Suprapubic skin (tissue), 4 donors: Measurements from ENCODE around the gene AMOTL1. TPM values are rescaled to one million over a fixed set of nuclear protein-coding genes. Genes with fewer than 3 reads are reported as not detected.
"Not testable (repeated sequence)": the region's sequence is repeated elsewhere in the genome, so short reads cannot be mapped to it uniquely, and the experiment has no call there.

Source experiments
- DNase-seq, 2 donors: peaks; one replicate each; pipeline ENCODE4 v3.0.0-alpha.2; 2019; ENCODE audit warnings: low spot score in 2 of 2
- H3K27ac ChIP-seq: fragments of 200-600 bp; sonication (generic); one replicate; pipeline ENCODE4 v1.5.1; 2019
- H3K27me3 ChIP-seq: fragments of 200-600 bp; sonication (generic); one replicate; pipeline ENCODE4 v1.5.1; 2019
- H3K36me3 ChIP-seq: fragments of 200-600 bp; sonication (generic); one replicate; pipeline ENCODE4 v1.5.1; 2019
- H3K4me1 ChIP-seq: fragments of 200-600 bp; sonication (generic); one replicate; pipeline ENCODE4 v1.5.1; 2019
- H3K4me3 ChIP-seq: fragments of 200-600 bp; sonication (generic); one replicate; pipeline ENCODE4 v1.5.1; 2019; ENCODE audit warnings: mild to moderate bottlenecking
- H3K9me3 ChIP-seq: fragments of 200-600 bp; sonication (generic); one replicate; pipeline ENCODE4 v1.5.1; 2019
- CTCF ChIP-seq, 2 donors: fragments of 200-600 bp in 1 of 2; fragments of 450-650 bp in 1 of 2; sonication (generic) in 1 of 2; IDR thresholded peaks; one replicate each; pipeline ENCODE4 v1.5.1; 2016 to 2019; ENCODE audit warnings: antibody characterized with exemption in 2 of 2, mild to moderate bottlenecking in 1 of 2, moderate library complexity in 1 of 2
- EP300 ChIP-seq: sonication (generic); formaldehyde crosslinking; IDR thresholded peaks from one replicate; pipeline ENCODE4 v1.6.1; 2017; ENCODE audit warnings: antibody characterized with exemption
- POLR2A ChIP-seq, 2 donors: fragments of 450-650 bp; IDR thresholded peaks; one replicate each; pipeline ENCODE4 v1.6.1; 2017; ENCODE audit warnings: antibody characterized with exemption in 2 of 2, mild to moderate bottlenecking in 2 of 2, moderate library complexity in 2 of 2
- POLR2AphosphoS5 ChIP-seq, 3 donors: sonication (generic); formaldehyde crosslinking; IDR thresholded peaks; one replicate each; pipeline ENCODE4 v1.6.1; 2017; ENCODE audit warnings: antibody characterized with exemption in 3 of 3
- WGBS: methylation state at CpG from one replicate; pipeline ENCODE4 v1.1.5; 2018; 5-methylcytosine and 5-hydroxymethylcytosine counted together
- total RNA-seq, 4 donors: library from RNA; depleted of rRNA; stranded (reverse); fragments of >200 nt; gene quantifications; one replicate each; pipeline ENCODE4 v1.1.0, GENCODE V29; 2016

AMOTL1 gene
- total RNA-seq, 4 donors from 2014 or later: 69.7 to 86.9 (median 79.4) TPM

- no peaks in the 10 kb centered on the region for H3K27me3 ChIP-seq
- H3K4me1 ChIP-seq: peaks cover 43% of the 10 kb centered on the region
- peak overlapping the region; percentile 3 for H3K27ac ChIP-seq
- no peaks in the 10 kb centered on the region for H3K9me3 ChIP-seq
- H3K36me3 ChIP-seq: peaks cover 26% of the 10 kb centered on the region
- TF ChIP-seq POLR2A (IDR thresholded peaks at IDR 0.05) (no peak), CTCF (IDR thresholded peaks at IDR 0.05) (no peak), EP300 (no peak), POLR2AphosphoS5 (IDR thresholded peaks at IDR 0.05) (no peak)
- no peak overlapping the region for H3K4me3 ChIP-seq
- DNase-seq: no peak
These were observed 35.3 kb downstream of the AMOTL1 start for GRCh38 chr11:94803491-94803890.

GRCh38 chr11:94804874-94805273, 36.7 kb downstream of the AMOTL1 start:
- no peak overlapping the region for H3K27ac ChIP-seq
- H3K4me1 ChIP-seq: peaks cover 43% of the 10 kb centered on the region
- no peaks in the 10 kb centered on the region for H3K27me3 ChIP-seq
- H3K9me3 ChIP-seq: no peaks in the 10 kb centered on the region
- no peak for TF ChIP-seq POLR2A (IDR thresholded peaks at IDR 0.05)
- TF ChIP-seq POLR2AphosphoS5 (IDR thresholded peaks at IDR 0.05): no peak
- no peak for TF ChIP-seq EP300
- no peak for TF ChIP-seq CTCF (IDR thresholded peaks at IDR 0.05)
- peaks cover 20% of the 10 kb centered on the region for H3K36me3 ChIP-seq
- 61% methylated on average over 4 of the region's 4 CpGs for WGBS
- no peak overlapping the region for H3K4me3 ChIP-seq
- DNase-seq: no peak

- no peak overlapping the region for H3K27ac ChIP-seq
- H3K36me3 ChIP-seq: peaks cover 13% of the 10 kb centered on the region
These were observed 37.9 kb downstream of the AMOTL1 start for GRCh38 chr11:94806014-94806413.

GRCh38 chr11:94806419-94806818, 38.3 kb downstream of the AMOTL1 start:
- H3K4me1 ChIP-seq: peaks cover 28% of the 10 kb centered on the region
- no peak overlapping the region for H3K4me3 ChIP-seq
- no peak overlapping the region for H3K27ac ChIP-seq
- DNase-seq: no peak
- H3K36me3 ChIP-seq: peaks cover 13% of the 10 kb centered on the region
- 56% methylated on average over 4 of the region's 4 CpGs for WGBS
- H3K27me3 ChIP-seq: no peaks in the 10 kb centered on the region
- no peaks in the 10 kb centered on the region for H3K9me3 ChIP-seq
- no peak for TF ChIP-seq CTCF (IDR thresholded peaks at IDR 0.05)
- TF ChIP-seq POLR2A (IDR thresholded peaks at IDR 0.05): no peak
- TF ChIP-seq POLR2AphosphoS5 (IDR thresholded peaks at IDR 0.05): no peak
- no peak for TF ChIP-seq EP300

More at GRCh38 chr11:94806014-94806413, 37.9 kb downstream of the AMOTL1 start:
- H3K27me3 ChIP-seq: no peaks in the 10 kb centered on the region
- H3K4me3 ChIP-seq: no peak overlapping the region
- TF ChIP-seq POLR2A (IDR thresholded peaks at IDR 0.05) (no peak), CTCF (IDR thresholded peaks at IDR 0.05) (no peak), EP300 (no peak), POLR2AphosphoS5 (IDR thresholded peaks at IDR 0.05) (no peak)
- peaks cover 32% of the 10 kb centered on the region for H3K4me1 ChIP-seq
- no peak for DNase-seq
- WGBS: 23% methylated on average over 1 of the region's 1 CpG
- H3K9me3 ChIP-seq: no peaks in the 10 kb centered on the region

GRCh38 chr11:94809251-94809650, 41.1 kb downstream of the AMOTL1 start:
- H3K4me3 ChIP-seq: no peak overlapping the region
- TF ChIP-seq POLR2A (IDR thresholded peaks at IDR 0.05) (no peak), POLR2AphosphoS5 (IDR thresholded peaks at IDR 0.05) (no peak), CTCF (IDR thresholded peaks at IDR 0.05) (no peak), EP300 (no peak)
- no peaks in the 10 kb centered on the region for H3K27me3 ChIP-seq
- DNase-seq: no peak
- peaks cover 22% of the 10 kb centered on the region for H3K4me1 ChIP-seq
- no peaks in the 10 kb centered on the region for H3K9me3 ChIP-seq
- H3K27ac ChIP-seq: no peak overlapping the region
- H3K36me3 ChIP-seq: peaks cover 11% of the 10 kb centered on the region
- WGBS: 90% methylated on average over 5 of the region's 5 CpGs

- H3K27me3 ChIP-seq, H3K4me1 ChIP-seq, H3K4me3 ChIP-seq, H3K9me3 ChIP-seq, DNase-seq, H3K27ac ChIP-seq: not testable (repeated sequence)
- H3K36me3 ChIP-seq: peaks cover 11% of the 10 kb centered on the region
- 87% methylated on average over 9 of the region's 9 CpGs for WGBS
These were observed 44.9 kb downstream of the AMOTL1 start for GRCh38 chr11:94812724-94813720.
